HepG2 (cell line): Measurements from ENCODE around the gene PUS7. TPM values are rescaled to one million over a fixed set of nuclear protein-coding genes. Genes with fewer than 3 reads are reported as not detected.
"Not testable (repeated sequence)": the region's sequence is repeated elsewhere in the genome, so short reads cannot be mapped to it uniquely, and the experiment has no call there.

Experiments
- ATAC-seq: fragments of 200-7000 bp; cut with Tn5 transposase; 3 replicates; pipeline ENCODE4 v1.9.1; 2020; ENCODE audit warnings: mild to moderate bottlenecking, moderate library complexity
- BruUV-seq: library from RNA; stranded (reverse); fragments of 400-500 nt; replicated peaks from 2 replicates; lab custom pipeline; 2021; lab: Mats Ljungman, UMichigan
- CTCF ChIA-PET: fragments of 300-600 bp; formaldehyde crosslinking; extraction: SDS; loops from one replicate; lab custom pipeline; 2021; ENCODE audit warnings: low total read pairs, inconsistent platforms, low intra/inter-chr PET ratio; lab: Yijun Ruan, JAX
- POLR2A ChIA-PET: fragments of 350-600 bp; sonication (Branson Sonifier 250); formaldehyde crosslinking; loops from one replicate; lab custom pipeline; 2020; ENCODE audit warnings: antibody characterized with exemption, inconsistent platforms; lab: Yijun Ruan, JAX
- DNase-seq: peaks from one replicate; pipeline ENCODE4 v3.0.0-alpha.2; 2015; ENCODE audit warnings: low spot score
- FAIRE-seq: peaks from 3 replicates; lab custom pipeline; 2011; peaks lifted over from hg19 to GRCh38; lab: Jason Lieb, UNC
- H2AFZ ChIP-seq: one replicate; pipeline ENCODE4 v1.6.1; 2011; ENCODE audit warnings: low read length, inconsistent platforms
- H3K27ac ChIP-seq: fragments of 300-600 bp; 3 replicates; pipeline ENCODE4 v1.8.0; 2011; ENCODE audit warnings: mixed run types, mild to moderate bottlenecking, mixed read lengths, low read length, inconsistent platforms; ENCODE audit not compliant: insufficient read depth; ENCODE audit errors: extremely low read length
- H3K27me3 ChIP-seq, 2 experiments: fragments of 200-600 bp in 1 of 2; 2 replicates in 1 of 2; 3 replicates in 1 of 2; pipeline versions ENCODE4 v1.6.0 to v1.8.0; 2011; ENCODE audit warnings: low read length in 2 of 2, mild to moderate bottlenecking in 2 of 2, moderate library complexity in 2 of 2, inconsistent platforms in 1 of 2; ENCODE audit not compliant: insufficient read depth in 2 of 2, control insufficient read depth in 1 of 2
- H3K36me3 ChIP-seq, 2 experiments: fragments of 200-600 bp in 1 of 2; replicated peaks in 1 of 2; 2 replicates in 1 of 2; 3 replicates in 1 of 2; pipeline versions ENCODE4 v1.5.1 to v1.8.0; 2011; ENCODE audit warnings: low read length in 2 of 2, inconsistent platforms in 1 of 2; ENCODE audit not compliant: insufficient read depth in 2 of 2, control insufficient read depth in 1 of 2
- H3K4me1 ChIP-seq: 2 replicates; pipeline ENCODE4 v1.5.1; 2012; ENCODE audit warnings: low read length, inconsistent platforms; ENCODE audit not compliant: insufficient read depth
- H3K4me2 ChIP-seq: 2 replicates; pipeline ENCODE4 v1.6.0; 2011; ENCODE audit warnings: low read depth, low read length, inconsistent platforms
- H3K4me3 ChIP-seq, 3 experiments: fragments of 200-600 bp in 1 of 3; sonication (generic), shearing (Covaris generic) in 1 of 3; replicated peaks in 1 of 3; 2 replicates each; pipeline ENCODE4 v1.5.1; 2011 to 2016; ENCODE audit warnings: low read length in 3 of 3, inconsistent platforms in 2 of 3, low read depth in 2 of 3, mild to moderate bottlenecking in 2 of 3, control low read depth in 1 of 3, mixed read lengths in 1 of 3; ENCODE audit not compliant: insufficient read depth in 1 of 3
- H3K79me2 ChIP-seq: one replicate; pipeline ENCODE4 v1.6.1; 2011; ENCODE audit warnings: low read length, inconsistent platforms; ENCODE audit not compliant: insufficient read depth
- H3K9ac ChIP-seq: 2 replicates; pipeline ENCODE4 v1.6.0; 2011; ENCODE audit warnings: mild to moderate bottlenecking, low read depth, low read length, inconsistent platforms; ENCODE audit not compliant: insufficient read depth
- H3K9me3 ChIP-seq: 2 replicates; pipeline ENCODE4 v1.5.1; 2012; ENCODE audit warnings: mild to moderate bottlenecking, low read length
- H4K20me1 ChIP-seq: 2 replicates; pipeline ENCODE4 v1.6.0; 2011; ENCODE audit warnings: inconsistent platforms, mild to moderate bottlenecking, low read length, moderate library complexity; ENCODE audit not compliant: insufficient read depth
- AGO2 ChIP-seq: fragments of 200-400 bp; formaldehyde crosslinking; optimal IDR thresholded peaks from 2 replicates; pipeline ENCODE3; 2017; ENCODE audit warnings: mild to moderate bottlenecking, low read depth, low read length, moderate library complexity
- TOPORS ChIP-seq: sonication (generic); formaldehyde crosslinking; IDR thresholded peaks from 2 replicates; pipeline ENCODE4 v1.8.0; 2023; ENCODE audit warnings: mild to moderate bottlenecking, missing genetic modification reagents
- ZNF496 ChIP-seq: sonication (generic); formaldehyde crosslinking; IDR thresholded peaks from 2 replicates; pipeline ENCODE4 v1.8.1; 2023; ENCODE audit warnings: mild to moderate bottlenecking, moderate library complexity, missing genetic modification reagents; ENCODE audit not compliant: insufficient replicate concordance
- ZNF605 ChIP-seq: sonication (generic); formaldehyde crosslinking; IDR thresholded peaks from 2 replicates; pipeline ENCODE4 v1.8.0; 2022; ENCODE audit warnings: mild to moderate bottlenecking, missing genetic modification reagents
- ZSCAN22 ChIP-seq: sonication (generic); formaldehyde crosslinking; IDR thresholded peaks from 2 replicates; pipeline ENCODE4 v1.4.0; 2020; ENCODE audit warnings: mild to moderate bottlenecking, missing genetic modification reagents
- WGBS: methylation state at CpG from one replicate; pipeline ENCODE4 v1.1.6; 2017; ENCODE audit warnings: low lambda C conversion rate; 5-methylcytosine and 5-hydroxymethylcytosine counted together
- in situ Hi-C: cut with HindIII; loops from 2 replicates; pipeline ENCODE4 v1.10.0; 2017; ENCODE audit warnings: low pct_unique_long_range_greater_than_20kb; ENCODE audit not compliant: extremely low pct_ligation_motif_present
- intact Hi-C: fragments of 100-400 bp; cut with micrococcal nuclease; formaldehyde crosslinking; loops from one replicate; pipeline ENCODE4 v1.10.0; 2022; ENCODE audit not compliant: unreplicated experiment
- polyA plus RNA-seq, 8 experiments: library from polyadenylated mRNA; depleted of rRNA in 3 of 8; stranded (reverse) in 7 of 8; unstranded in 1 of 8; fragments of >200 nt; fragmentation: Illumina TruSeq in 4 of 8; extraction: Trizol in 4 of 8; gene quantifications; 2 replicates each; pipeline versions ENCODE4 v1.2.1 to v1.2.3, GENCODE V29; 2011 to 2016; ENCODE audit warnings: low read depth in 4 of 8, missing spikeins in 1 of 8, mixed read lengths in 1 of 8; ENCODE audit not compliant: insufficient read depth in 1 of 8
- total RNA-seq, 5 experiments: library from RNA; depleted of rRNA; stranded (reverse); fragments of >200 nt; fragmentation: Illumina TruSeq; extraction: Trizol; gene quantifications; 2 replicates each; pipeline ENCODE4 v1.2.3, GENCODE V29; 2016; ENCODE audit warnings: low read depth in 1 of 5

PUS7 gene
- total and polyA plus RNA-seq, 2 of the 13 experiments (the other 11 are each of a cell fraction or from before 2014, with no cell fraction given): 14.4 to 41.2 TPM

DNA sequence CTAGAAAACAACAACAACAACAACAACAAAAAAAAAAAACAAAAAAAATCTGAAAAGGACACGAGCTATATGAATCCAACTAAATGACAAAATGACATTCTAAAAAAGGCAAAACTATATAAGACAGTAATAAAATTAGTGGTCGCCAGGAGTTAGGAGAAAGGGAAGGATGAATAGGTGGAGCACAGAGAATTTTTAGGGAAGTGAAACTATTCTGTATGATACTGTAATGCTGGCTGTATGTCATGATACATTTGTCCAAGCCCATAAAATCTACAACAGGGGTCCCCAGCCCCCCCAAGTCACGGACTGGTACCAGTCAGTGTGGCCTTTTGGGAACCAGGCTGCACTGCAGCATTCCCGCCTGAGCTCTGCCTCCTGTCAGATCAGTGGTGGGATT, 2.8 kb upstream of the PUS7 start:
- WGBS: 20% methylated on average over 3 of the region's 4 CpGs
- POLR2A ChIA-PET: no interaction called here

DNA sequence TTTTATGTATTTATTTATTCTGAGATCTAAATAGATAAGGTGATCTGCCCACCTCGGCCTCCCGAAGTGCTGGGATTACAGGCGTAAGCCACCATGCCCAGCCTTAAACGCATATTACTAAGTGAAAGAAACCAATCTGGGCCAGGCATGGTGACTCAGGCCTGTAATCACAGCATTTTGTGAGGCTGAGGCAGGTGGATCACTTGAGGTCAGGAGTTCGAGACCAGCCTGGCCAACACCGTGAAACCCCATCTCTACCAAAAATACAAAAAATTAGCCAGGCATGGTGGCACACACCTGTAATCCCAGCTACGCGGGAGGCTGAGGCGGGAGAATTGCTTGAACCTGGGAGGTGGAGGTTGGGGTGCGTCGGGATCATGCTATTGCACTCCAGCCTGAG, 2.4 kb upstream of the PUS7 start:
- H3K9ac ChIP-seq, H4K20me1 ChIP-seq, ATAC-seq, H3K9me3 ChIP-seq, FAIRE-seq, H3K27ac ChIP-seq, DNase-seq, BruUV-seq, H2AFZ ChIP-seq, in situ Hi-C loops, H3K36me3 ChIP-seq, H3K27me3 ChIP-seq, intact Hi-C loops, H3K4me3 ChIP-seq, POLR2A ChIA-PET, H3K4me2 ChIP-seq, CTCF ChIA-PET: not testable (repeated sequence)
- 87% methylated on average over 11 of the region's 11 CpGs for WGBS
- peaks cover 25% of the 10 kb centered on the region for H3K4me1 ChIP-seq
- H3K79me2 ChIP-seq: peaks cover 17% of the 10 kb centered on the region

More for the DNA sequence above, 2.8 kb upstream of the PUS7 start:
- no peak overlapping the region for H3K27ac ChIP-seq
- H2AFZ ChIP-seq: no peak overlapping the region
- no peaks in the 10 kb centered on the region for H3K27me3 ChIP-seq
- ATAC-seq: no peak
- no peak overlapping the region for H3K4me3 ChIP-seq
- no peak for TF ChIP-seq ZNF496 (CRISPR knock-in tag)
- no peak for TF ChIP-seq TOPORS (CRISPR knock-in tag)
- TF ChIP-seq ZSCAN22 (CRISPR knock-in tag): no peak
- no peak for TF ChIP-seq ZNF605
- TF ChIP-seq AGO2: no peak
- no peak overlapping the region for H3K9ac ChIP-seq
- peaks cover 13% of the 10 kb centered on the region for H3K79me2 ChIP-seq
- H3K36me3 ChIP-seq: 0 out of 5 replicates have a peak, but pooled peaks cover 0 to under 1% of the 10 kb centered on the region in 2 experiments
- no peak for FAIRE-seq
- H3K4me2 ChIP-seq: no peak overlapping the region
- DNase-seq: no peak
- intact Hi-C loops: no loop called here
- H3K9me3 ChIP-seq: no peaks in the 10 kb centered on the region
- CTCF ChIA-PET: no interaction called here
- H3K4me1 ChIP-seq: peaks cover 21% of the 10 kb centered on the region
- in situ Hi-C loops: no loop called here
- no TSS peak for BruUV-seq
- H4K20me1 ChIP-seq: no peaks in the 10 kb centered on the region
